Erythroblast (primary cell): Measurements from ENCODE around the gene BRIP1.
A peak's percentile ranks its signal among the peaks of the same experiment; 100 is the strongest.

Source experiments
- DNase-seq, 2 experiments: peaks; one replicate each; lab custom pipeline; 2025; lab: John Stamatoyannopoulos, UW
- GATA1 ChIP-seq: IDR thresholded peaks from 2 replicates; pipeline ENCODE4 v1.6.1; 2011; ENCODE audit warnings: low read depth, mild to moderate bottlenecking, control low read depth, low read length, moderate library complexity
- POLR2A ChIP-seq: IDR thresholded peaks from 2 replicates; pipeline ENCODE4 v1.6.1; 2011; ENCODE audit warnings: mild to moderate bottlenecking, low read length

The BRIP1 gene

GRCh38 chr17:61809816-61810392 is 53.4 kb downstream of the BRIP1 start:
- DNase-seq, result peak in 1 of 2 experiments; percentile 18

DNA sequence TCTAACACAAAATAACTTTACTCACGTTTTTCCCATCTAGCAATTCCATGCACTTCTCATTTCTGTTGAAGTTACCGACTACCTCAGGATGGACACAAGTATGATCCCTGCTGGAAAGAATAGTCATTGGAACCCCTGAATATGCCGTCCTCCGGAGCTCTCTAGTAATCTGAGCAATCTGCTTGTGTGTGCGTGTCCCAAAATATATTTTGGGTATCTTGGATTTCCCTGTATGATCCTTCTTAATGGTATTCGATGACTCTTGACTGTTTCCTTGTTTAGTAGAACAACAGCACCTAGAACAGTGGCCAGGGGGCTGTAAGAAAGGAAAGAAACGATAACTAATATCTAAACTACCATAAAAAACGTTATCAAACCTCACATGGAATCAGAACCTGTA is 54.9 kb downstream of the BRIP1 start:
- TF ChIP-seq POLR2A (no peak), GATA1 (no peak)

More at GRCh38 chr17:61809816-61810392, 53.4 kb downstream of the BRIP1 start:
- TF ChIP-seq GATA1, result no peak
- no peak for TF ChIP-seq POLR2A

GRCh38 chr17:61806936-61807335 is 56.4 kb downstream of the BRIP1 start:
- no peak for DNase-seq
- no peak for TF ChIP-seq GATA1
- TF ChIP-seq POLR2A, result no peak

More for the DNA sequence above, 54.9 kb downstream of the BRIP1 start:
- DNase-seq, result no peak

- TF ChIP-seq POLR2A, result no peak
- TF ChIP-seq GATA1, result no peak
- no peak for DNase-seq
Measured at GRCh38 chr17:61806081-61806828, 57.1 kb downstream of the BRIP1 start.

- no peak for DNase-seq
- TF ChIP-seq POLR2A (no peak), GATA1 (no peak)
Measured at GRCh38 chr17:61805399-61805798, 57.9 kb downstream of the BRIP1 start.

- DNase-seq, result no peak
- TF ChIP-seq GATA1 (no peak), POLR2A (no peak)
Measured at GRCh38 chr17:61803796-61804195, 59.5 kb downstream of the BRIP1 start.

GRCh38 chr17:61803216-61803615 is 60.1 kb downstream of the BRIP1 start:
- no peak for DNase-seq
- TF ChIP-seq POLR2A, result no peak
- TF ChIP-seq GATA1, result no peak

DNA sequence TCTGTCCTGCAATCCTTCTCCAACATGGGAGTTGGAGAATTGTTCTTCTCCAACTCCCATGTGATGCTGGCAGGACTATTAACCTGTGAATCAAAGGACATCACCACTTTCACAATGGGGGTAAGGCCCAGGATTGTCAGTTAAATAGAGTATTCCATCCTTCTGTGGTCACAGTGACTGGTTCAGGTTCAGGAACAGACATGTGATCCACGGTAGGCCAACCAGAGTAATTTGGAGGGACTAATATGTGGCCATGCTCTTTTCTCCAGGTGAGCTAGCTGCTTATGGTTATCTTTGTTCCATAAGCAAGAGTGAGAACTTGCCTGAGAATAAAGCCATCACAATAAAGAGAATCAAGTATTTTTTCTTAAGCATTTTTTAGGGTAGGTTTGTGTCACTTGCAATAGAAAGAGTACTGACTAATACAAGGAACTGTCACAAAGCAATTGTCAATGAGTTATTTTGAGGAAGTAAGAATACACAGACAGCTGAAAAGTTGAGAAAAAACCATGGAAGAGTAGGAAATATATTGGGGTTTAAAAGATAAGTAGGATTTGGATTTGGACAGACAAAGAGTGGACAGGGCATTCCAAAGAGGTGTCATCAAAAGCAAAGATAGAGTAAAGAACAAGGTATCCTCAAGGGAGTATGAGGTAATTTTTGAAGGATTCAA is 63.4 kb downstream of the BRIP1 start:
- no peak for TF ChIP-seq GATA1
- no peak for TF ChIP-seq POLR2A
- DNase-seq, result no peak

DNA sequence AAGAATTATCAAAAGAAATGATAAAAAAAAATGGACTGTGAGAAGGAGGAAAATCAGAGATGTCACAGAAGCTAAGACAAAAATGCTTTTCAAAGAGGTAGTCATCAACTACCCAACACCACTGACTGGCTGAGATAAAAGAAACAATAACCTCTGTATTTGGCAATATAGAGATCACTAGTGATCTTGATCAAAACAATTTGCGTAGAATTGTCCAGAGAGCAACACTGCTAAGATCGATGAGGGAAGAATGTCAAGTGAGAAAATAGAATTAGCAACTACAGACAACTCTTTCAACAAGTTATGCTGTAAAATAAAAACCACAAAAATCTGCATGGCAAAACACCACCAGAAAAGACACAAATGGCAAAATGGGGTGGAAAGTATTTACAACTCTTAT is 66.0 kb downstream of the BRIP1 start:
- TF ChIP-seq GATA1 (no peak), POLR2A (no peak)
- DNase-seq, result no peak

DNA sequence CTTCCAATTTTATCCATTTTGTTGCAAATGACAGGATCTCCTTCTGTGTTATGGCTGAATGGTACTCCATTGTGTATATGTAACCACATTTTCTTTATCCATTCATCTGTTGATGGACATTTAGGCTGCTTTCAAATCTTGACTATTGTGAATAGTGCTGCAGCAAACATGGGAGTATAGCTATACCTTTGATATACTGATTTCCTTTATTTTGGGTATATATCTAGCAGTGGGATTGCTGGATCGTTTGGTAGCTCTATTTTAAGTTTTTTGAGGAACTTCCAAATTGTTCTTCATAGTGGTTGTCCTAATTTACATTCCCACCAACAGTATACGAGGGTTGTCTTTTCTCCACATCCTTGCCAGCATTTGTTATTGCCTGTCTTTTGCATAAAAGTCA is 67.8 kb downstream of the BRIP1 start:
- DNase-seq, result no peak
- no peak for TF ChIP-seq GATA1
- no peak for TF ChIP-seq POLR2A

DNA sequence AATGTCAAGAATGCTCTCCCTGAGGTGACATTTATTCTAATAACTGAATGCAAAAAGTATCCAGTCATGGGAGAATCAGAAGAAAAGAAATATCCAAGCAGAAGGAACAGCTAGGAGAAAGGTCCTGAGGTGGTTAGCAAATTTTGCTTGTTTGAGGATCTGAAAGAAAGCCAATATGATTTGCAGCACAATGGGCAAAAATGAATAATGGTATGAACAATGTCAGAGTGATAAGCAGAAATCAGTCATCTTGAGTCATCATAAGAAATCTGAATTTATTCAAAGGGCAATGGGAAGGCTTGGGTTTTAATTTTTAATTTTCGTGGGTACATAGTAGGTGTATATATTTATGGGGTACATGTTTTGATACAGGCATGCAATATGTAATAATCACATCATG is 68.5 kb downstream of the BRIP1 start:
- TF ChIP-seq GATA1, result no peak
- no peak for TF ChIP-seq POLR2A
- DNase-seq, result no peak

DNA sequence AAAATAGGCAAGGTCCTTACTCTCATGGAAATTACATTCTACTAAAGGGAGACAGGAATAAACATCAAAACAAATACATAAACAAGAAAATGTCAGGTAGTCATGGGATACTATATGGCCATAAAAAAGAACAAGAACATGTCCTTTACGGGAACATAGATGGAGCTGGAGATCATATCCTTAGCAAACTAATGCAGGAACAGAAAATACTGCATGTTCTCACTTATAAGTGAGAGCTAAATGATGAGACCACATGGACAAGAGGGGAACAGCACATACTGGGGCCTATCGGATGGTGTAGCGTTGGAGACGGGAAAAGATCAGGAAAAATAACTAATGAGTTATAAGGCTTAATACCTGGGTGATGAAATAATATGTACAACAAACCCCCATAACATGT is 69.1 kb downstream of the BRIP1 start:
- TF ChIP-seq GATA1 (no peak), POLR2A (no peak)
- no peak for DNase-seq

DNA sequence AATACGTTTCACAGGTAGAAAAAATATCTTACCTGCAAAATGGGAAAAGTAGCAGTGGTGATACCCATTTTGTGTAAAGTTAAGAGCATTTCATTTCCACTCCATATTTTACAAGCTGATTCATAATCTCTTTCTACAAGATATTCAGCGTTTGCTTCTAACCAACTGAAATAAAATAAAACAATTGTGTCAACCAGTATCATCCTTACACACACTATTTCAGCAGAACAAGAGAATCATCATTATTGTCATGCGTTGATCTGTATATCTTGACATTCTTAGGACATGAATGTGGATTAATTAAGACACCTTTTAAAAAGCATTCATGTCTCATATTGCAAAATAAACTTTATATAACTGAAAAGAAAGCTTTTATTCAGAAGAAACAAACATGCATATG is 69.8 kb downstream of the BRIP1 start:
- no peak for TF ChIP-seq GATA1
- no peak for TF ChIP-seq POLR2A
- no peak for DNase-seq

GRCh38 chr17:61789872-61790271 is 73.5 kb downstream of the BRIP1 start:
- DNase-seq, result no peak
- TF ChIP-seq POLR2A, result no peak
- TF ChIP-seq GATA1, result no peak

GRCh38 chr17:61786088-61786487 is 77.2 kb downstream of the BRIP1 start:
- no peak for DNase-seq
- TF ChIP-seq POLR2A, result no peak
- TF ChIP-seq GATA1, result no peak
